IMR-90 (cell line): ENCODE data around the gene FOXO6. TPM values are rescaled to one million over a fixed set of nuclear protein-coding genes. Genes with fewer than 3 reads are reported as not detected.

ENCODE experiments used
- ATAC-seq: fragments of 200-7000 bp; cut with Tn5 transposase; 2 replicates; pipeline ENCODE4 v1.9.1; 2020; ENCODE audit warnings: low read depth, mild to moderate bottlenecking, moderate library complexity
- BruUV-seq: library from RNA; stranded (reverse); fragments of 400-500 nt; replicated peaks from 2 replicates; lab custom pipeline; 2021; lab: Mats Ljungman, UMichigan
- CTCF ChIA-PET: fragments of 300-600 bp; formaldehyde crosslinking; extraction: SDS; loops from one replicate; lab custom pipeline; 2021; ENCODE audit warnings: antibody characterized with exemption; lab: Yijun Ruan, JAX
- POLR2A ChIA-PET: fragments of 300-600 bp; sonication (Branson Sonifier 250); formaldehyde crosslinking; loops from one replicate; lab custom pipeline; 2022; ENCODE audit warnings: antibody characterized with exemption; ENCODE audit not compliant: unreplicated experiment; lab: Charles Lee
- DNase-seq: peaks from one replicate; pipeline ENCODE4 v3.0.0; 2013
- H2AFZ ChIP-seq: replicated peaks from 2 replicates; pipeline ENCODE3; 2013; ENCODE audit warnings: low read length, mild to moderate bottlenecking; ENCODE audit not compliant: poor library complexity
- H2AK5ac ChIP-seq: 2 replicates; pipeline ENCODE4 v1.6.1; 2013; ENCODE audit warnings: low read depth, low read length, inconsistent platforms
- H2AK9ac ChIP-seq: replicated peaks from 2 replicates; pipeline ENCODE3; 2013; ENCODE audit warnings: mild to moderate bottlenecking, low read depth, low read length, moderate library complexity; ENCODE audit not compliant: poor library complexity
- H2BK120ac ChIP-seq: 2 replicates; pipeline ENCODE4 v1.6.1; 2013; ENCODE audit warnings: low read depth, low read length, inconsistent platforms
- H2BK15ac ChIP-seq: 3 replicates; pipeline ENCODE4 v1.6.1; 2013; ENCODE audit warnings: low read depth, low read length, inconsistent platforms
- H2BK20ac ChIP-seq: 2 replicates; pipeline ENCODE4 v1.6.1; 2013; ENCODE audit warnings: low read depth, mild to moderate bottlenecking, inconsistent platforms, low read length, moderate library complexity
- H2BK5ac ChIP-seq: 2 replicates; pipeline ENCODE4 v1.6.1; 2013; ENCODE audit warnings: mild to moderate bottlenecking, low read depth, low read length, inconsistent platforms; ENCODE audit not compliant: poor library complexity, severe bottlenecking
- H3K14ac ChIP-seq: replicated peaks from 2 replicates; pipeline ENCODE4 v1.6.1; 2013; ENCODE audit warnings: low read depth, low read length, inconsistent platforms
- H3K18ac ChIP-seq: 2 replicates; pipeline ENCODE4 v1.6.1; 2013; ENCODE audit warnings: low read depth, low read length, control low read depth
- H3K23ac ChIP-seq: 2 replicates; pipeline ENCODE4 v1.6.1; 2013; ENCODE audit warnings: low read depth, low read length, inconsistent platforms
- H3K27ac ChIP-seq: 2 replicates; pipeline ENCODE4 v1.5.1; 2013; ENCODE audit warnings: mild to moderate bottlenecking, control low read depth, low read length; ENCODE audit not compliant: insufficient read depth
- H3K27me3 ChIP-seq: 2 replicates; pipeline ENCODE4 v1.6.1; 2013; ENCODE audit warnings: low read length; ENCODE audit not compliant: control insufficient read depth, insufficient read depth
- H3K36me3 ChIP-seq: 2 replicates; pipeline ENCODE4 v1.6.1; 2013; ENCODE audit warnings: low read length, mixed read lengths; ENCODE audit not compliant: control insufficient read depth, insufficient read depth
- H3K4ac ChIP-seq: 2 replicates; pipeline ENCODE4 v1.6.1; 2013; ENCODE audit warnings: low read depth, low read length, inconsistent platforms
- H3K4me1 ChIP-seq: 2 replicates; pipeline ENCODE4 v1.6.1; 2013; ENCODE audit warnings: low read length, mixed read lengths; ENCODE audit not compliant: control insufficient read depth, insufficient read depth
- H3K4me2 ChIP-seq: 2 replicates; pipeline ENCODE4 v1.6.1; 2013; ENCODE audit warnings: low read depth, mild to moderate bottlenecking, control low read depth, low read length, moderate library complexity
- H3K4me3 ChIP-seq: 2 replicates; pipeline ENCODE4 v1.5.1; 2013; ENCODE audit warnings: low read depth, mild to moderate bottlenecking, control low read depth, low read length, moderate library complexity; ENCODE audit not compliant: insufficient read depth
- H3K56ac ChIP-seq: 2 replicates; pipeline ENCODE4 v1.6.1; 2013; ENCODE audit warnings: low read length, inconsistent platforms; ENCODE audit not compliant: insufficient read depth; ENCODE audit errors: extremely low read depth
- H3K79me1 ChIP-seq, 2 experiments: 2 replicates each; pipeline ENCODE4 v1.6.1; 2013; ENCODE audit warnings: low read length in 2 of 2, inconsistent platforms in 1 of 2, low read depth in 1 of 2
- H3K9ac ChIP-seq: 2 replicates; pipeline ENCODE4 v1.6.1; 2013; ENCODE audit warnings: low read depth, low read length, control low read depth
- H3K9me1 ChIP-seq: 2 replicates; pipeline ENCODE4 v1.6.1; 2013; ENCODE audit warnings: low read length, inconsistent platforms; ENCODE audit not compliant: insufficient read depth
- H3K9me3 ChIP-seq: 2 replicates; pipeline ENCODE4 v1.6.1; 2013; ENCODE audit warnings: low read length; ENCODE audit not compliant: control insufficient read depth, insufficient read depth
- H4K20me1 ChIP-seq: 2 replicates; pipeline ENCODE4 v1.6.1; 2013; ENCODE audit warnings: low read length, inconsistent platforms; ENCODE audit not compliant: insufficient read depth
- H4K5ac ChIP-seq: 2 replicates; pipeline ENCODE4 v1.6.1; 2013; ENCODE audit warnings: mild to moderate bottlenecking, low read depth, low read length, control low read depth
- H4K8ac ChIP-seq, 2 experiments: 2 replicates each; pipeline ENCODE4 v1.6.1; 2013; ENCODE audit warnings: low read depth in 2 of 2, low read length in 2 of 2, control low read depth in 1 of 2, inconsistent platforms in 1 of 2
- H4K91ac ChIP-seq: 2 replicates; pipeline ENCODE4 v1.6.1; 2013; ENCODE audit warnings: low read depth, low read length, inconsistent platforms; ENCODE audit not compliant: insufficient read depth
- FOS ChIP-seq: fragments of 150-350 bp; IDR thresholded peaks from 2 replicates; pipeline ENCODE4 v1.6.1; 2016; ENCODE audit warnings: low read depth, low read length
- MAFK ChIP-seq: IDR thresholded peaks from 2 replicates; pipeline ENCODE4 v1.6.1; 2012; ENCODE audit warnings: low read depth, low read length, improper control_type of control experiment
- MAZ ChIP-seq: IDR thresholded peaks from 2 replicates; pipeline ENCODE4 v1.6.1; 2012; ENCODE audit warnings: low read depth, mild to moderate bottlenecking, low read length, improper control_type of control experiment, moderate library complexity, borderline replicate concordance
- NFE2L2 ChIP-seq: fragments of 150-350 bp; IDR thresholded peaks from 2 replicates; pipeline ENCODE4 v1.6.1; 2016; ENCODE audit warnings: low read depth, mild to moderate bottlenecking, low read length
- RAD21 ChIP-seq: IDR thresholded peaks from 2 replicates; pipeline ENCODE4 v1.6.1; 2012; ENCODE audit warnings: low read length, improper control_type of control experiment
- RFX5 ChIP-seq: IDR thresholded peaks from 2 replicates; pipeline ENCODE4 v1.8.0; 2012; ENCODE audit warnings: low read depth, mild to moderate bottlenecking, low read length, moderate library complexity
- WGBS, 2 experiments: methylation state at CpG; one replicate each; pipeline versions ENCODE4 v1.1.5 to v1.1.7; 2013; ENCODE audit warnings: missing lambda C conversion rate in 2 of 2; ENCODE audit not compliant: insufficient read length in 1 of 2; ENCODE audit errors: extremely low coverage in 2 of 2; 5-methylcytosine and 5-hydroxymethylcytosine counted together
- dilution Hi-C: fragments of 300-500 bp; cut with HindIII; formaldehyde crosslinking; loops from one replicate; pipeline ENCODE4 v1.14.3; 2018; ENCODE audit warnings: low sequenced_read_pairs; ENCODE audit not compliant: unreplicated experiment
- in situ Hi-C: fragments of 300-500 bp; cut with MboI; formaldehyde crosslinking; loops from 3 replicates; pipeline ENCODE4 v1.14.3; 2019; ENCODE audit warnings: low sequenced_read_pairs, inconsistent platforms, mixed read lengths
- intact Hi-C: fragments of 100-400 bp; cut with micrococcal nuclease; formaldehyde crosslinking; loops from 2 replicates; pipeline ENCODE4 v1.10.0; 2022
- polyA plus RNA-seq, 3 experiments: library from polyadenylated mRNA; depleted of rRNA; stranded (reverse); fragments of >200 nt; gene quantifications; 2 replicates each; pipeline ENCODE4 v1.2.3, GENCODE V29; 2012; ENCODE audit warnings: low replicate concordance in 1 of 3
- total RNA-seq: library from RNA; depleted of rRNA; stranded (reverse); fragments of >200 nt; gene quantifications from 2 replicates; pipeline ENCODE4 v1.2.3, GENCODE V29; 2012
- TF ChIP-seq, protein P1 (sequence below): fragments of 150-350 bp; IDR thresholded peaks from 2 replicates; pipeline ENCODE4 v1.6.1; 2017; ENCODE audit warnings: mild to moderate bottlenecking, antibody characterized with exemption, low read length, low read depth

The FOXO6 gene
- total and polyA plus RNA-seq, 2 of the 4 experiments (the other 2 are of a cell fraction), result not detected

DNA sequence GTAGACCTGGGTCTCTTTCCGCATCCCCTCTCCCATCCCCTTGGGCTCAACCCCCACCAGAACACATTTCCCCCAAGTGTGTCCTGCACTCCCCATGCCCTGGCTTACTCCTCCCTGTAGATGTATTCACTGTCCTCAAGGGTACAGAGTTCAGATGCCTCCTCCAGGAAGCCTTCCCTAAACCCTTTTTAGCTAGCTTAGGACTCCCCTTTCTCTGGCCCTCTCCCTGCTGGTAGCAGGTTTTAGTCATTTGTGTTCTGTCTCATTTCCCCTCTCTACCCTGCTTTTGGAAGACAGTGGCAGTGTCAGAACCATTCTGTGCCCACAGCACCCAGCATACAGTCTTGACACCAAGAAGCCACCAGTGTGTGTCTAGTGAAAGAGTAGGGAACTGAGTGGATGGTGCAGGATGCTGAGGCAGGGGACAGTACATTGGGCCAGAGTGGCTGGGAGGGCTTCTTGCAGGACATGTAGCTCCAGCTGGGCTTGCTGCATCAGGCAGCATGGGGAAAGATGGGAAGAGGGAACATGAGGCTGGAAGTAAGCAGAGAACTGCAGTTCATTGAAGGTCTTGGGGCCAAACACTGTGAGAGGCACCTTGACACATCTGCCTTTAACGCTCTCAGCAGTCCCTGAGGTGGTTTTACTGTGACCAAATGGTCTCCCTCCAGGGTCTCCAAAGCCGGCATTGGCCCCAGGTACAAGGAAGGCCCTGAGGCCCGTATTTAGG lies 2.5 kb downstream of the FOXO6 start:
- Histone ChIP-seq H3K9ac (no peak overlapping the region), H3K4me2 (no peak overlapping the region), H3K23ac (no peak overlapping the region), H4K20me1 (0 out of 2 replicates have a peak, but pooled peaks cover 5% of the 10 kb centered on the region), H3K4me3 (no peak overlapping the region), H3K27me3 (peaks cover 64% of the 10 kb centered on the region), H3K56ac (no peak overlapping the region), H4K5ac (no peak overlapping the region), H3K9me1 (peaks cover 3% of the 10 kb centered on the region; the same call in 1 of the 2 replicates), H4K8ac (no peak overlapping the region), H3K18ac (no peak overlapping the region), H3K79me1 (no peaks in the 10 kb centered on the region), H4K91ac (no peak overlapping the region), H3K4me1 (peaks cover 1% of the 10 kb centered on the region; the same call in 1 of the 2 replicates), H3K9me3 (no peaks in the 10 kb centered on the region), H2AK5ac (no peak overlapping the region), H2AFZ (no peak overlapping the region), H2BK20ac (no peak overlapping the region), H3K14ac (no peak overlapping the region), H3K27ac (no peak overlapping the region), H2BK15ac (no peak overlapping the region), H3K36me3 (no peaks in the 10 kb centered on the region), H3K4ac (no peak overlapping the region), H2BK5ac (no peak overlapping the region), H2BK120ac (no peak overlapping the region), H2AK9ac (no peak overlapping the region)
- no peak for ATAC-seq
- intact Hi-C loops (loop anchor here (5.0 kb wide), 1 partner anchor 259 kb away; no protein-coding TSS in a partner anchor), in situ Hi-C loops (no loop called here), dilution Hi-C loops (no loop called here)
- 60% methylated on average over 1 of the region's 4 CpGs; no CpG with 5 or more reads in 1 of the 2 experiments for WGBS, 2 experiments
- no TSS peak for BruUV-seq
- POLR2A ChIA-PET, result no interaction called here
- CTCF ChIA-PET, result no interaction called here
- DNase-seq, result no peak
- TF ChIP-seq FOS (no peak), MAZ (no peak), NFE2L2 (no peak), RFX5 (no peak), MAFK (no peak), RAD21 (no peak)
- TF ChIP-seq, protein P1, sequence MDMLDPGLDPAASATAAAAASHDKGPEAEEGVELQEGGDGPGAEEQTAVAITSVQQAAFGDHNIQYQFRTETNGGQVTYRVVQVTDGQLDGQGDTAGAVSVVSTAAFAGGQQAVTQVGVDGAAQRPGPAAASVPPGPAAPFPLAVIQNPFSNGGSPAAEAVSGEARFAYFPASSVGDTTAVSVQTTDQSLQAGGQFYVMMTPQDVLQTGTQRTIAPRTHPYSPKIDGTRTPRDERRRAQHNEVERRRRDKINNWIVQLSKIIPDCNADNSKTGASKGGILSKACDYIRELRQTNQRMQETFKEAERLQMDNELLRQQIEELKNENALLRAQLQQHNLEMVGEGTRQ, result no peak
